ENCODE measurements around the gene NT5C1A.

The NT5C1A gene

DNA sequence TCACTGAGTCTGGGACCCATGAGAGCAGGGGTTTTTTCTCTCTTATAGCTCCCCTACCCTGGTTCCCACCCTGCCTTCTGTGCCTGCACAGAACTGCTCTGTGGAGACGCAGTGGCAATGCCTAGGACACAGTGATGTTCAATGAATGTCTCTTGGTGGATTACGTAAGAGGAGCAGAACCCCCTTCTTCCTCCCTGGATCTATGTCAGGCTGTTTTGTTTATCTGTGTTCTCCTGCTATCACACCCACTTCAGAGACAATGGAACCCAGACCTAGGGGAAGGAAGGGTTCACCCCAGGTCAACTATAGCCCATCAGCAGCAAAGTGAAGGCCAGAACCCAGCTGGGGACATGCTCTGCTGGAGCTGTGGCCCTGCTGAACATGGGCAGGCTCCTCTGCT lies 17.3 kb upstream of the NT5C1A start:
- DNase-seq, result no peak

DNA sequence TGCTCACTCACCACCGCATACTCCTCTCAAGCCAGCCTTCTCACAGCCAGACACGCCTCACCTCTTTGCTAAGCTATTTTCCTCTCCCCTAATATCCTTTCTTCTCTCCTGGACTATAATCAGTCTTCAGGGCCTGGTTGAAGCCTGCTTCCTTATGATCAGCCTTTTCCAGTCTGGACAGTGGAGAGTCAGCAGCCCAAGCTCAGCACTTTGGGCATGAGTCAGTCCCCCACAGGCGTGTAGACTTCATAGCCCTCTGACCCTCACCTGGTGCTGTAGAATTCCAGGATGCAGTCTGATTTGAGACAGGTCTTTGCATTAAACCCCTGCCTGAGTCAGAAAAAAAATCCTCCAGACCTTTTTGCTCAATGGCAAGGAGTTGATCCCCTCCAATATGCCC lies 16.8 kb upstream of the NT5C1A start:
- DNase-seq, result no peak

DNA sequence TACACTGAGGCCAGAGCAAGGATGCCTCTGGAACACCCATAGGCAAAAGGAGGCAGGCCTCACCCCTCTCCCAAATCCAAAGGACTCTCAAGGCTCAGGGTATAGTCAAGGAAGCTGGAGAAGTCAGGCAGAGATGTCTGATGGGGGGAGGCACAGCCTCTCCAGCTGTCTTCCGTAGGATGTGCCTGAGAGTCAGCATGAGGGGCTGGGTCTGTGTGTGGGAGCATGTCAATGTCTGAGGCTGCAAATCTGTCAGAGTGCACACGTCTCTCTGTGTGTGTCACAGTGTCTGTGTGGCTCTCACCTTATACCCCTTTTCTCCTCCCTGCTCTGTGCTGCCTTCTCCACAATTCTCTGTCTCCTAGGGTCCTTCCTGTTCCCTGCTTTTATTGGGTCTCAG lies 15.3 kb upstream of the NT5C1A start:
- DNase-seq, result no peak

DNA sequence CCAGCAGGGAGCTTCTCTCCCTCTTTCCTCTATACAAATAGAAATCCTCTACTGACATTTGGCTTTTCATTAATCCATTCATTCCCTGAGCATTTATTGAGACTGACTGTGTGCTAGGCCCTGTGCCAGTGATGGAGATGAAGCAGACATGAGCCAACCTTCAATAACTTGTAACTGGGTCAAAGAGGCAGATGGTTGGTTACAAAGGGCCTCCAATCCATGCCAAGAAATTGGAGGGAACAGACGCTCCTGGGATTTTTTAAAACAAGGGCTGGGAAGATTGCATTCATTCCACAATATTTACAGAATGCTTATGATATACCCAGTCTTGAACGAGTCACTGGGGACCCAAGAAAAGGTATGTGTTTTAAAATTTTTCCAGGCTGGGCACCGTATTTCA lies 13.2 kb upstream of the NT5C1A start:
- no peak for DNase-seq

DNA sequence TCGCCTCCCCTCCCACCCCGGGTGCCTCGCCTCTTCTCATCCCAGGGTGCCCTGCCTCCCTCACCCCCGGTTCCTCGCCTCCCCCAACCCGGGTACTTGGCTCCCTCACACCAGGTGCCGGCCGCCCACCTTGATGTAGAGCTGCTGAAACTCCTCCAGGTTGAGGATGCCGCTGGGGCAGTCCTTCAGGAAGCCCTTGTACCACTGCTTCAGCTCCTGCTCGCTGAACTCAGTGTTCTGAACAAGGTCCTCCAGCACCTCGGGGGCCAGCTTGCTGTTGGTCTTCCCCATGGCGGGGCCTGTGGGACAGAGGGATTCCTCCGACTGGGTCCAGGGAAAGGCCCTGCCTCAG lies 12.4 kb upstream of the NT5C1A start:
- DNase-seq, result no peak

DNA sequence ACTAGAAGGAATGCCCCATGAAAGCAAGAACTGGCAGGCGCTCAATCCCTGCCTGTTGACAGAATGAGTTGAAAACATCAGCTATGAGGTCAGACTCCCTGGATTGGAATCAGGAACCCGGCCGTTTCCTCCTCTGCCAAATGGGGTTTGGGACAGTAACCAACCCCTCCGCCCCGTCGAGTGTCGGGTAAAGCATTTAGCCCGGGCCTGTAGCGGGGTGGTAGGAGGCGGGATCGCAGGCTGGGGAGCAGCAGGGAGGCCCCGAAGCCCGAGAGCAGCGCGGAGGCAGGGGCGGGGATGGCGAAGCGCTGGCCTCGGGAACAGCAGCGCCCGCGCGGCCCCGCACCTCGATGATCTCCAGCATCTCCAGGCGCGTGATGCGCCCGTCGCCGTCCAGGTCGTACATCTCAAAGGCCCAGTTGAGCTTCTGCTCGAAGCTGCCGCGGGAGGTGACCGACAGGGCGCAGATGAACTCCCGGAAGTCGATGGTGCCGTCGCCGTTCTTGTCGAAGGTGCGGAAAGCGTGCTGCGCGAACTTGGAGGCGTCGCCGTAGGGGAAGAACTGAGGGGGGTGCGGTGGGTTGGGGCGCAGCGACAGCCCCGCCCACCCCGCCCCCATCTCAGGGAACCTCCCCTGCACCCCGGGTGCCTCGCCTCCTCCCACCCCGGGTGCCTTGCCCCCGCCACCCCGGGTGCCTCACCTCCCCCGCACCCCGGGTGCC lies 11.8 kb upstream of the NT5C1A start:
- DNase-seq, result no peak

DNA sequence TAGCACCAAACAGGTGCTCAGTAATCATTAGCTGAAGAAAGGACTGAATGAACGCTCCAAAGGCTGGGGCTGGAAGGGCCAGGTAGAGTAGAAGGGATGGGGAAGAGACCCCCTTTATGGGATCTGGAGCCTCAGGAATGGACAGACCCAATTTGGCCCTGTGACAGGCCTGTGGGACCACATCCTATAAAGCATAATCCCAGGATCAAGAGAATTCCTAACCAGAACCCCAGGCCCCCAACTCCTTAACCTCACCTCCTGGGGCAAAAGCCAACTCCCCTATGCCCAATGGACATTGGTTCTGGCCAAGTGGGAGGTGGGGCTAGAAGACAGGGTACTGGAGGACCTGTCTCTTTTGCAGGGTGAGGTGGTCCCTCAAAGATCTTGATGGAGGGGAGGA lies 10.1 kb upstream of the NT5C1A start:
- no peak for DNase-seq

DNA sequence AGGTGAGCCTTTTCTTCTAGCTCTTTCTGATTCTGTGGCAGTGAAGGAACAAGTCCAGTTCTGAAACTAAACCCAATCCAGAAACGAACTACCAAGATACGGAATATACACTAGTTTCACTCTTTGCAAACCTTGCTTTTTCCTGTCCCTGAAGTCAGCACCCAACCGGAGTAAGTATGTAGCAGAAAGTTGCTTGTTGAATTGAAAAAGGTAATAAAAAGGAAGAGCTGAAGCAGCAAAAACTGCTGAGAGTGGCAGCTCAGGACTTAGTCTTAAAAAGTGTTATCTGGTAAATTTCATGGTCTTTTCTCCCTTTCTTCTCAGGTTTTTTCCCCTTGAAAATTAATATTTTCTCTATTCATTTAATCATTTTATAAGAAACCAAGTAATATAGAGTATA lies 9.4 kb upstream of the NT5C1A start:
- DNase-seq, result no peak

DNA sequence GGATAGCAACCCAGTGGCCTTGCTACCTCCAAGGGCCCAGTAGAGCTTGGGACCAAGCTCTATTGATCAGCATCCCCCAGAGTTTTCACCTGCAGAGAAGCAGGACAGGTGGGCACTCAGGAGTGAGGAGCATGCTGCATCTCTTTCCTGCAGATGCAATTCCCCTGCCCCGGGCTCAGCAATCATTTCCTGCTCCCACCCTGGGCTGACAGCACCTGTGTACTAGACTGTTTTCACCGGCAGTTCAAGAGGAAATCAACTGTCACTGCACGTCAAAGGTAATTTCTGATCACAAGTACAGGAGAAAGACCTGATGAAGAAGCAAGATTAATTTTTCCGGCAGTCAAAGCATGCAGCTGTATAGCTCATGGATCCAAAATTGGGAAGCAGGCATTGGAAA lies 8.8 kb upstream of the NT5C1A start:
- no peak for DNase-seq

DNA sequence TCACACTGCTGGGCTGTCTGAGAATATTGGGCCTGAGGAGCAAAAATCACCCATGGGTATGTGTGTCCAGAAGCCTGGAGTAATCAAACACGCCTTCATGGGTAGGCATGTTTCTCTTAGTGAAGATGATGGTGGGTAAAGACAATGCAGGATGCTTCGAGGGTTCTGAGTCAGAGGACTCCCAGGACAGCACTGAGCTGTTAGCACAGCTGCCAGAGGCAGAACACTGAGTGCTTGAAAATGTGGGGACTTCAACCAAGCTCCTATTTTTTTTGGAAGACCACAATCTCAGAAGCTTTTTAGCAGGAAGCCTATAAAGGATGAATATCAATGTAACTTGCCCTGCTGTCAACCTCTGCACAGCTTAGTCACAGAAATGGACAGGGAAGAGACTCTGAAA lies 7.9 kb upstream of the NT5C1A start:
- DNase-seq, result no peak

DNA sequence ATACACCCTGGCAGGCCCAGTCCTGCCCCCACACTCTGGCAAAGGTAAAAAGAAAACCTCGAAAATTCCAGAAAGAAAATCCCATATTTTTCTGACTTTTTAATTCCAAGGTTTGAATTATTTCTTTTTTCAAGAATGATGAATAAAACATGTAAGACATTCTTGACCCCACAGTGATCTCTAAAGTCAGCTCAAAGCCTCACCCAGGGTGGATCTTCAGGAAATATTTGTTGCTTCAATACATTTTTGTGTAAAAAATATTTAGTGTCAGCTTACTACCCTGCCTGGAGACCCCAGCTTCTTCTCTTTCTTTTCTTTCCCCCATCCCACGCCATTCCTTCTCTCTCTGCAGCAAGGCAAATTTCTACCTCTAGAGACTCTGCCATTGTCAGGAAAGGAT lies 7.0 kb upstream of the NT5C1A start:
- DNase-seq, result no peak

DNA sequence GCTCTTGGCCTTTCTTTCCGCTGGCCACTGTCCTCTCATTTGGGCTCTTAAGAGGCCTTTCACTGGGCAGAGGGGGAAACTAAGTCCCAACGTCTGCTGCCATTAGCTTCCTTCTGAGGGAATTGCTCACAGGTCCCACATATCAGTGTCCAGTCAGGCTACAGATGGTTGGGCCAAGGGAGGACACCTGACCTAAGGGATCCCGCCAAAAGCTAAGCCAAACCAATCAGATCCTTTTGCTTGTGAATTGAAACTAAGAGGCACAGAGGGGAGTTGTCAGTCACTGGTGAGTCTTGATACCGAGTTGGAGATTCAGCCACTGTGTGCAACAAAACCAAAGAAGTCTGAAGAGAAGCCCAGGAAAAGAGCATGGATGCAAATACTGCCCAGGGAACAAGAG lies 5.7 kb upstream of the NT5C1A start:
- no peak for DNase-seq

DNA sequence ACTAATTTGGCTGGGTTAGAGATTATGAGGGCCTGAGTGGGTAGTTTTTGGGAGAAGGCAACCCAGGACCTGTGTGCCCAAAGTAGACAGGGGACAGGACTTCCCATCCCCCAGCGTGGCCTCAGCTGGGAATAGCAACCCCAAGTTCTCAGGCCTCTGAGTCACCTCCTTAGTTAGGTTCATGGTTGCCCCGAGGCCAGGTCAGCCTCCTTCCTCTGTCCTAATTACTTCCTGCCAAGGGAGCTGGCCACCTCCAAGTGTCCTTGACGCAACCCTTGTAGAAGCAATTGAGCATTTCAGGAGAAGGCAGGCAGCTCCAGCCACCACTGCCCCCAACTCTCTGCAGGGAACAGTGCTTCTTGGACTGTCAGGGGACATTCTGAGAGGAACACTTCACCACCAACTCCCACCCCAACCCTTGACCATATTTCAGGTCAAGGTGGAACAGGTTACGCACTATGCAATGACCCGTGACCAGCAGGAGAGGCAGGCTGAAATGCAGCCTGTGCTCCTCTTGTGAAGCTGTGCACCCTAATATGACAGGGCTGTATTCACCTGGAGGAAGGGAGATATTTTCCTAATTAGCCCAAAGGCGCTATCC lies 5.1 kb upstream of the NT5C1A start:
- DNase-seq, result no peak

DNA sequence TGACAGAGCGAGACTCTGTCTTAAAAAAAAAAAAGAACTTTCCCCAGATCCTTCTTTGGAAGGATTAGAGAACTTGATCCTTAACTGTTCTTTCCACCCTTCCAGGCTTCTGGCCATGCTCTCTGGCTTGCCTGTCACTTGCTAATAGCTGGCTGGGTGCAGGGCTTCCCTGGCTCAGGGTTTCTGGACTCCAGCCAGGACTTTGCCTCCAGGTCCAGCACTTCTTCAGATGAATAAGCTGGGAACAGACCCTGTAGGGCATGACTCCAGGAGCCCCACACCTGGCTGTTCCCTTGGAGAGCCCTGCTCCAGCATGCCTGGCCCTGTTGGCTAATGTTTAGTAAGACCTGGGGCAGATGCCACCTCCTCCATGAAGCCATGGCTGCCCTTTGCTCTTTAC lies 3.3 kb upstream of the NT5C1A start:
- no peak for DNase-seq

DNA sequence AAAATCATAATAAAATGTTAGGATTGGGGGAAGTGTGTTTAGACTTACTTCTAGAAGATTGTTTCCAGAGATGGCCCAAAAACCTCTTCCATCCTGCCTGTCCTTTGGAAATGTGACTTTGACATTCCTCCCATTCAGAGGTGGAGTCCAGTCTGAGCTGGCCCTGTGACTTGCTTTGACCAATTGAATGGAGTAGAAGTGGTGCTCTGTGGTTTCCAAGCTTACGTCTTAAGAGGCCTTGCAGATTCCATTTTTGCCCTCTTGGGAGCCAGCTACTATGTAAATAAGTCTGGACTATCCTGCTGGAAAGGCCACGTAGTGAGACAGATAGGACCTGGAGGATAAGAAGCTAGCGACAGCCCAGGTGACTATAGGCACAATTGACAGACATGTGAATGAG lies 1.3 kb upstream of the NT5C1A start:
- DNase-seq, result no peak

DNA sequence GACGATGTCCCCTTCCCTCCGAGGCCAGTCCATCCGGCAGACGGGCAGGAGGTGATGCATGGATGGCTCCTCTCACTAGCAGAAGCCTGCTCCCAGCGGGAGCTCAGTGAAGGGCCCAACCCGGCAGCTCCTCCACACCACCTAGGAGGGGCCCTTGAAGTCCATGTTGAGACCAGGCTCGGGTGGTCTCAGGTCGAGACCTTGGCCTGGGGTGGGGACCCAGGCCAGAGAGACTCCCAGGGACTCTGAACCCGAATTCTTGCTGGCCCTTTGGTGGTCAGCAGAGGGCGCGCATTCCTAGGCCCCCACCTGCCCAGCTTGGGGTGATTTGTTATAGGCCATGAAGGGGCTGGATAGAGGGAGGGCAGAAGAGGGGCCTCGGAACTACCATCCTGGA lies 642 bp upstream of the NT5C1A start:
- no peak for DNase-seq

DNA sequence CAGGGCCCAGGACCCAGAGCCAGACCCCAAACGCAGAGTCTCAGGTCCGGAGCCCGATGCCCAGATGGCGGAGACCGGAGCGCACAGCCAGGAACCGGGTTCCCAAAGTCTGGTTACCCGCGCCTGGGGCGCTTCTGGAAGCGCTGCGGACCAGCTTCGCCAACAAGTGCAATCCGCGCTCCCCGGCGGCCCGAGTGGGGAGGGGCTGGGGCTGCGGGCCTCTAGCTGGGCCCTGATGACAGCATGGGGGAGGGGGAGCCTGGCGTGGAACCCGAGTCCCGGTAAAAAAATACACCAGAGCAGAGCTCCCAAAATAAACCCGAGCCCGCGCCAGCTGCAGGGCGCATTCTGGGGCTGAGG lies 494 bp downstream of the NT5C1A start:
- peak; percentile 33 for DNase-seq

DNA sequence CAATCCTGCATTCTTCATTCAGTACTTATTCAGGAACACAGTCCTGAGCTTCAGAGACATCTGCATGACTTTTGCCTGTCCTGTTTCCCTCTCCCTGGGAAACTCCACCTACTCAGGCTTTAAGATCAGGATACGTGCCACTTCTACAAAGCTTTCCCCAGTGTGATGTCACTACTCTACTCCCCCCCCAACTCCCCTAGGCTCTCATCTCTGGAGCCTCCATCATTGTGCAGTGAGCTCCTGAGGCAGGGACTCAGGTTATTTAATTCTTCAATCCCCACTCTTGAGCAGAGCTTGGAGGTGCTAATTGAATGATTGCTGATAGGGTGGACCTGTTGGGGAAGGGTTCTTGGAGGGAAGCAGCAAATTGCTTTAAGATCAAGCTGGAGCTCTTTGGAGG lies 1.2 kb downstream of the NT5C1A start:
- DNase-seq, result no peak

DNA sequence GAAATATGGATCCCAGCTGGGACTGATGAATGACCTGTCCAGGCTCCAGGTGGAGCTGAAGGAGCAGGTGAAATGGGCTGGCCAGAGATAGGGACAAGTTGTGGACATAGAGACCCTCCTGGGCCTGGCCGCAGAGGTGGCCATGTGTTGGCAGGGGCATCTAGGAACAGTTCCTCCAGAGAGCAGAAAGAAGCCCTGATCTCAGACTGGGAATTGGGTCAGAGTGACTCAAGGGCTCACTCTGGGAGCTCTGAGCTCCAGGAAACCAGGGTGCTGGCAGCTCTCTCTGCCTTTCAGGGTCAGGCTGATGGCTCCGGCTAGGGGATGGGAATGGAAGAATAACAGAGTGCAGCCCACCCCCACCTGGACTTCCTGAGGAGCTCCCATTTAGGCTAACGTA lies 3.0 kb downstream of the NT5C1A start:
- DNase-seq, result no peak

DNA sequence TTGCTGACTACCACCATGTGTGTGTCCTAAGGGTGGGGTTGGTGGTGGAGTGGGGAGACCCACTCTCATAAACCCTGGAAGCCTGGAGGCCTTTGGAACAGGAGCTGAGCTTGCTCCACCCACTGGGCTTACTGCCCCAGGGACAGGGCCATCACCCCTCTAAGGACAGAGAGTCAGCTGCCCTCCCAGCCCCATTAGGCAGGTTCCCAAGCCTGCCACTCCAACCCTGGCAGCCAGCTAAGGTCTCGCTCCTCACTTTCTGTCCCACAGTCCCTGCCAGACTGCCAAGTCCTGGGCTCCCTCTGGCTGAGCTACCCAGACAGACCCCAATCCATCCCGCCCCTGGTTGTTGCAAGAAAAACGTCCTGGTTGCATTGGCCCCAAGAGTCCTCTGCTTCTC lies 3.8 kb downstream of the NT5C1A start:
- no peak for DNase-seq

DNA sequence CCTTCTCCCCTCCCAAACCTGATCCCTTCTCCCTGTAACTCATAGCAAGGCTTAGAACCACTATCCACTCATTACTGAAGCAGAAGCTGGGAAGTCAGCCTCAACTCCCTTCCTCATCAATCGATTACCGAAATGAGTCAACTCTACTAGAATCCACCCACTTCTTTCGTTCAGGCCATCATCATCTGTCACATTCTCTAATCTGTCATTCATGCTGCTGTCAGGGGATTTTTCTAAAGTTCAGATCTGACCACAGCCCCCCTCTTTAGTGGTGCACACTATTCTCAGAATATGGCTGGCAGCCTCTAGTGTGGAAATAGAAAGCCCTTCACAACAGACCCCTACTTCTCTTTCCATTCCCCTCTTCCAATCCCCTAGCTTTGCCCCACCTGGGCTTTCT lies 5.1 kb downstream of the NT5C1A start:
- no peak for DNase-seq

DNA sequence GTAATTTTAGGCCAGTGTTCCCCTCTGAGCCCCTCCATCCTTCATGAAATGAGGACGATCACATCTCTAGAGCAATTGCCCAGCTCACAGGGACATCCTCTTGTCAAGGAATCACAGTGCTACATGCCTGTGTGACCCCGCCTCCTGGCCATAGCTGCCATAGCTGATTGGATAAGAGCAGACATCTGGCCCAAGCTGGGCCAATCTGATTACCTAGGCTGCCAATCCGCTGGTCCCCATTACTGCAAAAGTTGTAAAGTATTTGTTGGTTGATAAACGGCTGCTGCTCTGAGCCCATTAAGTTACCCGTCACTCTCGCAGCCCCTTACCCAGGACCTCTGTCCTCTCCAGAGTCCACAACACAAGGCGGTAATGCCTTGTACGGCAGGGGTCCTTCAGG lies 8.3 kb downstream of the NT5C1A start:
- no peak for DNase-seq

DNA sequence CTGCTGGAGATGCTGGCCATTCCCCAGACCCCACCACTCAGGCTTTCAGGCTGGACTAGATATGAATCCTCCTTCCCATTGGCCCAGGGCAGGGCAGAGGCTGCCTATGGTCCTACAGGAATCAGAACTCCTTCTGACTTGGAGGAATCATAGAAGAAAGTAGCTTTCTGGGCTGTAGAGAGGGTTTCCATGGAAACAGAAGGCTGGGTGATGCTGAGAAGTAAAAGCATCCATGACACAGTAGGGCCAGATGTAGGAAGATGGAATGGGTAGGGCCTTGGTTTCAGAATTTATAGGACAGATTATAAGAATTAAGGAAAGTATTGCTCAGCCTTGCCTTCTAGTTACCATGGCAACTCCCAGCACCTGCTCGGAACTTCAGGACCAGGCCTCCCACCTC lies 9.0 kb downstream of the NT5C1A start:
- DNase-seq, result no peak

DNA sequence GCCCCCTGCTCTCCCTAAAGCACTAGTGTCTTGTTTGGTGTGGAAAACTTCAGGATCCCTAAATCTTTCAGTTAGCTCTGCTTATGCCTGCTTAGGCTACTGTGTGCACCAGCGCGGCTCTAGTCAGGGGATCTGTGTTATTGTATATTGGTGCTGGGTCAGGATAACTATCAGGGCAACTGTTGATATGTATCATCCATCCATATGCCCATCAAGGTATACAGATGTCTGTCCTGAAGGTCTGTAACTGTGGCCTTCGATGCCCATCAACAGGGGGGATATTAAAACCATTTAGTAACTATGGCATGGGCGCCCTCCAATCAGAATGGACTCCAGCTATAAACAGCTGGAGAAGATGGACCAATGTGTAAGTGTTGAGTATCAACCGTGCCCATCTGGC lies 12.4 kb downstream of the NT5C1A start:
- DNase-seq, result no peak

DNA sequence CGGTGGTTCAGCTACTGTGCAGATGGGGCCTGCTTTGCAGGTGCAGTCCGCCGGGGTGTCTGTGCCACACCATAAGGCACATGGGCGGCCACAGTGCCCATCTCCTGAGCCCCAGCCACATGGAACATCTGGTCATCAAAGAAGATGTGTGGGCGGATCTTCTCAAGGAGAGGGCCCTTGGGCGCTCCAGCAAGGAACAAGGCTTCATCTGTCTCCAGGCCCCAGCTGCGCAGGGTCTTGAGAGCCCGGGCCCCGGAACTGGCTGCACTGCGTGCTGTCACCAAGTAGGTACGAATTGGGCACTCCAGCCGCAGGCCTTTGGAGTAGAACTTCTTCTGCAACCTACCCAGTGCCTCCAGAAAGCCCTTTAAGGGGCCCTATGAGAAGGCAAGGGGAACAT lies 12.8 kb downstream of the NT5C1A start:
- no peak for DNase-seq

All from NCI-H2171 treated with DMSO at 0.1 percent for 48 hours (cell line).